IgD-negative memory B cell (primary cell): ENCODE results near the gene CDHR5. TPM values are rescaled to one million over a fixed set of nuclear protein-coding genes. Genes with fewer than 3 reads are reported as not detected.

Experiments used
- H3K27ac Mint-ChIP-seq, 3 donors: one replicate each; pipeline ENCODE4 v1.8.0; 2020 to 2022; ENCODE audit warnings: mild to moderate bottlenecking in 3 of 3, mixed read lengths in 3 of 3, moderate library complexity in 1 of 3
- H3K27me3 Mint-ChIP-seq: one replicate; pipeline ENCODE4 v1.8.0; 2021; ENCODE audit warnings: mixed read lengths
- H3K36me3 Mint-ChIP-seq: one replicate; pipeline ENCODE4 v1.8.0; 2020; ENCODE audit warnings: mild to moderate bottlenecking, mixed read lengths
- H3K4me1 Mint-ChIP-seq, 3 donors: one replicate each; pipeline ENCODE4 v1.8.0; 2020 to 2022; ENCODE audit warnings: mixed read lengths in 3 of 3, mild to moderate bottlenecking in 1 of 3
- H3K4me3 Mint-ChIP-seq, 4 donors: one replicate each; pipeline ENCODE4 v1.8.0; 2020 to 2022; ENCODE audit warnings: mild to moderate bottlenecking in 4 of 4, mixed read lengths in 4 of 4, moderate library complexity in 3 of 4
- H3K9me3 Mint-ChIP-seq, 3 donors: one replicate each; pipeline ENCODE4 v1.8.0; 2020 to 2021; ENCODE audit warnings: mixed read lengths in 3 of 3, mild to moderate bottlenecking in 1 of 3
- polyA plus RNA-seq: library from polyadenylated mRNA; unstranded; fragments of 300-500 nt; fragmentation: Illumina TruSeq; gene quantifications from one replicate; pipeline ENCODE4 v1.2.3, GENCODE V29; 2021

CDHR5 gene
- polyA plus RNA-seq = not detected

- Mint-ChIP-seq H3K27ac (peak within 1 kb of the TSS in 1 of 3 donors; percentile 67), H3K27me3 (peaks cover 24% of the 10 kb centered on the region), H3K4me1 (peaks cover 13 to 17% (median 14%) of the 10 kb centered on the region in 3 donors)
Measured at GRCh38 chr11:624705-625635, at the start of gene CDHR5. TSS of gene CDHR5 (minus strand) at chr11:624955. CDS start at chr11:624902, 53 bp downstream.

GRCh38 chr11:674406-674805 is 49.7 kb upstream of the CDHR5 start:
- Mint-ChIP-seq H3K36me3 (peaks cover 9% of the 10 kb centered on the region), H3K9me3 (no peaks in the 10 kb centered on the region), H3K27ac (peak overlapping the region in 1 of 3 donors; percentile 10), H3K4me1 (no peaks in the 10 kb centered on the region), H3K27me3 (no peaks in the 10 kb centered on the region), H3K4me3 (no peak overlapping the region)

More at GRCh38 chr11:624705-625635, at the start of gene CDHR5:
- Mint-ChIP-seq H3K9me3 (no peaks in the 10 kb centered on the region), H3K36me3 (peaks cover 4% of the 10 kb centered on the region), H3K4me3 (peak within 1 kb of the TSS in 1 of 4 donors; percentile 43)

GRCh38 chr11:673866-674265 is 49.1 kb upstream of the CDHR5 start:
- peaks cover 9% of the 10 kb centered on the region for H3K36me3 Mint-ChIP-seq
- H3K4me1 Mint-ChIP-seq = no peaks in the 10 kb centered on the region
- H3K9me3 Mint-ChIP-seq = no peaks in the 10 kb centered on the region
- H3K27ac Mint-ChIP-seq = no peak overlapping the region
- H3K27me3 Mint-ChIP-seq = no peaks in the 10 kb centered on the region
- H3K4me3 Mint-ChIP-seq = no peak overlapping the region

GRCh38 chr11:665704-666281 is 41.0 kb upstream of the CDHR5 start:
- no peak overlapping the region for H3K4me3 Mint-ChIP-seq

GRCh38 chr11:665062-665703 is 40.4 kb upstream of the CDHR5 start:
- Mint-ChIP-seq H3K27me3 (no peaks in the 10 kb centered on the region), H3K27ac (peak overlapping the region in 1 of 3 donors; percentile 29), H3K36me3 (peaks cover 2% of the 10 kb centered on the region), H3K4me1 (peaks cover 0 to 3% (median under 1%) of the 10 kb centered on the region in 3 donors), H3K4me3 (no peak overlapping the region), H3K9me3 (no peaks in the 10 kb centered on the region)

More at GRCh38 chr11:665704-666281, 41.0 kb upstream of the CDHR5 start:
- Mint-ChIP-seq H3K27ac (peak overlapping the region in 1 of 3 donors; percentile 51), H3K4me1 (peaks cover 0 to 3% (median 0%) of the 10 kb centered on the region in 3 donors), H3K9me3 (no peaks in the 10 kb centered on the region), H3K36me3 (peaks cover 2% of the 10 kb centered on the region), H3K27me3 (no peaks in the 10 kb centered on the region)

- Mint-ChIP-seq H3K4me3 (no peak overlapping the region), H3K4me1 (peaks cover 5 to 6% (median 6%) of the 10 kb centered on the region in 3 donors), H3K36me3 (no peaks in the 10 kb centered on the region), H3K27me3 (no peaks in the 10 kb centered on the region), H3K27ac (no peak overlapping the region), H3K9me3 (no peaks in the 10 kb centered on the region)
Measured at GRCh38 chr11:662689-663274, 38.0 kb upstream of the CDHR5 start.

GRCh38 chr11:660681-661444 is 36.1 kb upstream of the CDHR5 start:
- Mint-ChIP-seq H3K9me3 (no peaks in the 10 kb centered on the region), H3K4me3 (no peak overlapping the region), H3K27me3 (no peaks in the 10 kb centered on the region), H3K36me3 (no peaks in the 10 kb centered on the region), H3K4me1 (peaks cover 5 to 6% (median 6%) of the 10 kb centered on the region in 3 donors), H3K27ac (no peak overlapping the region)

GRCh38 chr11:660281-660680 is 35.5 kb upstream of the CDHR5 start:
- Mint-ChIP-seq H3K4me1 (peaks cover 5 to 6% (median 6%) of the 10 kb centered on the region in 3 donors), H3K27me3 (no peaks in the 10 kb centered on the region), H3K4me3 (peak overlapping the region in 2 of 4 donors; percentile 0 to 60), H3K36me3 (no peaks in the 10 kb centered on the region), H3K27ac (no peak overlapping the region), H3K9me3 (no peaks in the 10 kb centered on the region)

GRCh38 chr11:659532-660085 is 34.9 kb upstream of the CDHR5 start:
- Mint-ChIP-seq H3K4me3 (peak overlapping the region in 1 of 4 donors; percentile 58), H3K27me3 (no peaks in the 10 kb centered on the region), H3K4me1 (peaks cover 5 to 6% (median 6%) of the 10 kb centered on the region in 3 donors), H3K36me3 (peaks cover 2% of the 10 kb centered on the region), H3K27ac (no peak overlapping the region), H3K9me3 (no peaks in the 10 kb centered on the region)

GRCh38 chr11:657691-658126 is 33.0 kb upstream of the CDHR5 start:
- H3K36me3 Mint-ChIP-seq = peaks cover 4% of the 10 kb centered on the region
- H3K4me1 Mint-ChIP-seq = peaks cover 5 to 6% (median 5%) of the 10 kb centered on the region in 3 donors

GRCh38 chr11:656866-657265 is 32.1 kb upstream of the CDHR5 start:
- Mint-ChIP-seq H3K4me3 (no peak overlapping the region), H3K27ac (no peak overlapping the region), H3K9me3 (no peaks in the 10 kb centered on the region), H3K36me3 (peaks cover 4% of the 10 kb centered on the region), H3K27me3 (no peaks in the 10 kb centered on the region), H3K4me1 (peaks cover 3 to 6% (median 5%) of the 10 kb centered on the region in 3 donors)

More at GRCh38 chr11:657691-658126, 33.0 kb upstream of the CDHR5 start:
- Mint-ChIP-seq H3K9me3 (no peaks in the 10 kb centered on the region), H3K4me3 (no peak overlapping the region), H3K27ac (no peak overlapping the region), H3K27me3 (no peaks in the 10 kb centered on the region)

GRCh38 chr11:656426-656825 is 31.7 kb upstream of the CDHR5 start:
- no peaks in the 10 kb centered on the region for H3K9me3 Mint-ChIP-seq
- no peak overlapping the region for H3K27ac Mint-ChIP-seq
- peaks cover 3 to 6% (median 5%) of the 10 kb centered on the region in 3 donors for H3K4me1 Mint-ChIP-seq
- H3K4me3 Mint-ChIP-seq = no peak overlapping the region
- H3K27me3 Mint-ChIP-seq = no peaks in the 10 kb centered on the region
- H3K36me3 Mint-ChIP-seq = peaks cover 4% of the 10 kb centered on the region

- no peaks in the 10 kb centered on the region for H3K27me3 Mint-ChIP-seq
- peaks cover 3 to 5% (median 5%) of the 10 kb centered on the region in 3 donors for H3K4me1 Mint-ChIP-seq
- peaks cover 4% of the 10 kb centered on the region for H3K36me3 Mint-ChIP-seq
- no peaks in the 10 kb centered on the region for H3K9me3 Mint-ChIP-seq
- H3K4me3 Mint-ChIP-seq = no peak overlapping the region
- no peak overlapping the region for H3K27ac Mint-ChIP-seq
Measured at GRCh38 chr11:655036-655726, 30.4 kb upstream of the CDHR5 start.
